GM12872 (cell line): ENCODE data around the gene WDR27.

Experiments used
- CTCF ChIP-seq: IDR thresholded peaks from 3 replicates; pipeline ENCODE4 v1.5.1; 2011; ENCODE audit warnings: low read depth, mild to moderate bottlenecking, low read length, moderate library complexity; ENCODE audit not compliant: insufficient read depth

The WDR27 gene

GRCh38 chr6:169619650-169620049 lies 82.2 kb downstream of the WDR27 start:
- no peak for TF ChIP-seq CTCF

- no peak for TF ChIP-seq CTCF
Observed at GRCh38 chr6:169618526-169619490, 83.0 kb downstream of the WDR27 start.

- TF ChIP-seq CTCF: no peak
Observed at GRCh38 chr6:169617562-169617961, 84.3 kb downstream of the WDR27 start.

GRCh38 chr6:169604076-169604475 lies 97.8 kb downstream of the WDR27 start:
- TF ChIP-seq CTCF: no peak

GRCh38 chr6:169592558-169592957 lies 109.3 kb downstream of the WDR27 start:
- TF ChIP-seq CTCF: no peak

- no peak for TF ChIP-seq CTCF
Observed at GRCh38 chr6:169591616-169592015, 110.2 kb downstream of the WDR27 start.

- no peak for TF ChIP-seq CTCF
Observed at GRCh38 chr6:169590376-169590939, 111.4 kb downstream of the WDR27 start.
